Bronchial epithelial cell (primary cell): ENCODE measurements around the gene COL13A1. TPM values are rescaled to one million over a fixed set of nuclear protein-coding genes. Genes with fewer than 3 reads are reported as not detected.

Experiments
- DNase-seq: peaks from one replicate; pipeline ENCODE4 v3.0.0-alpha.2; 2010; ENCODE audit warnings: low read depth
- FAIRE-seq: peaks from 2 replicates; lab custom pipeline; 2011; peaks lifted over from hg19 to GRCh38; lab: Jason Lieb, UNC
- H3K27me3 ChIP-seq: 2 replicates; pipeline ENCODE4 v1.5.1; 2011; ENCODE audit warnings: low read length; ENCODE audit not compliant: control insufficient read depth, insufficient read depth
- H3K36me3 ChIP-seq: 2 replicates; pipeline ENCODE4 v1.5.1; 2011; ENCODE audit warnings: low read length; ENCODE audit not compliant: control insufficient read depth, insufficient read depth
- H3K4me3 ChIP-seq: 2 replicates; pipeline ENCODE4 v1.5.1; 2011; ENCODE audit warnings: mild to moderate bottlenecking, low read depth, low read length, control low read depth
- total RNA-seq: library from RNA; depleted of rRNA; stranded (reverse); fragments of >200 nt; gene quantifications from 2 replicates; pipeline ENCODE4 v1.2.1, GENCODE V29; 2014
- TF ChIP-seq, protein P1 (sequence below): IDR thresholded peaks from 2 replicates; pipeline ENCODE4 v1.5.1; 2011; ENCODE audit warnings: mild to moderate bottlenecking, moderate library complexity, low read length, control low read depth, inconsistent platforms; ENCODE audit not compliant: insufficient read depth, severe bottlenecking

Gene COL13A1
- total RNA-seq, 1 donor from 2014 or later, result under 0.01 TPM

DNA sequence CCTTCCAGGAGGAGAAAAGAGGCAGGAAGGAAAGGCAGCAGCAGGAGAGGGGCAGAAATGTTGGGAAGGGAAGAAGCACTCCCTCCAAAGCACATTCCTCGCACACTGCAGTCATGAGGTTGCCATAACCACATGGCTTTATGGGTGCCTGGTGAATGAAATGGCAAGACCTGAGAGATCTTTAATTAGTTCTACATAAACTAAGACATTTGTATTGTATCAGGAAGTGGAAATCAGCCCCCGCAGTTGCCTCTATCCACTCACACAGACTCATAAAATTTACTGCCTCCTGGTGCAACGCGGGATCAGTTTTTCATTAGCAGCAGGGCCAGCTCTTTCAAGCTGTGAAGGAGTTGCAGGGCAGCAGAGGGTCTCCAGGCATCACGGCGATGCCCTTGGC lies 106.4 kb downstream of the COL13A1 start:
- no peak for DNase-seq
- peaks cover 2% of the 10 kb centered on the region for H3K27me3 ChIP-seq
- TF ChIP-seq, protein P1, sequence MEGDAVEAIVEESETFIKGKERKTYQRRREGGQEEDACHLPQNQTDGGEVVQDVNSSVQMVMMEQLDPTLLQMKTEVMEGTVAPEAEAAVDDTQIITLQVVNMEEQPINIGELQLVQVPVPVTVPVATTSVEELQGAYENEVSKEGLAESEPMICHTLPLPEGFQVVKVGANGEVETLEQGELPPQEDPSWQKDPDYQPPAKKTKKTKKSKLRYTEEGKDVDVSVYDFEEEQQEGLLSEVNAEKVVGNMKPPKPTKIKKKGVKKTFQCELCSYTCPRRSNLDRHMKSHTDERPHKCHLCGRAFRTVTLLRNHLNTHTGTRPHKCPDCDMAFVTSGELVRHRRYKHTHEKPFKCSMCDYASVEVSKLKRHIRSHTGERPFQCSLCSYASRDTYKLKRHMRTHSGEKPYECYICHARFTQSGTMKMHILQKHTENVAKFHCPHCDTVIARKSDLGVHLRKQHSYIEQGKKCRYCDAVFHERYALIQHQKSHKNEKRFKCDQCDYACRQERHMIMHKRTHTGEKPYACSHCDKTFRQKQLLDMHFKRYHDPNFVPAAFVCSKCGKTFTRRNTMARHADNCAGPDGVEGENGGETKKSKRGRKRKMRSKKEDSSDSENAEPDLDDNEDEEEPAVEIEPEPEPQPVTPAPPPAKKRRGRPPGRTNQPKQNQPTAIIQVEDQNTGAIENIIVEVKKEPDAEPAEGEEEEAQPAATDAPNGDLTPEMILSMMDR, result no peak
- H3K36me3 ChIP-seq, result no peaks in the 10 kb centered on the region
- H3K4me3 ChIP-seq, result no peak overlapping the region
- no peak for FAIRE-seq

- TF ChIP-seq, protein P1, result no peak
- FAIRE-seq (no peak), DNase-seq (no peak)
- no peaks in the 10 kb centered on the region for H3K36me3 ChIP-seq
- peaks cover 2% of the 10 kb centered on the region for H3K27me3 ChIP-seq
- H3K4me3 ChIP-seq, result no peak overlapping the region
Measured at GRCh38 chr10:69910561-69910960, 108.9 kb downstream of the COL13A1 start.

- Histone ChIP-seq H3K27me3 (peaks cover 9% of the 10 kb centered on the region), H3K4me3 (no peak overlapping the region), H3K36me3 (no peaks in the 10 kb centered on the region)
- FAIRE-seq (no peak), DNase-seq (no peak)
- TF ChIP-seq, protein P1, result no peak
Measured at GRCh38 chr10:69911613-69912528, 110.2 kb downstream of the COL13A1 start.

DNA sequence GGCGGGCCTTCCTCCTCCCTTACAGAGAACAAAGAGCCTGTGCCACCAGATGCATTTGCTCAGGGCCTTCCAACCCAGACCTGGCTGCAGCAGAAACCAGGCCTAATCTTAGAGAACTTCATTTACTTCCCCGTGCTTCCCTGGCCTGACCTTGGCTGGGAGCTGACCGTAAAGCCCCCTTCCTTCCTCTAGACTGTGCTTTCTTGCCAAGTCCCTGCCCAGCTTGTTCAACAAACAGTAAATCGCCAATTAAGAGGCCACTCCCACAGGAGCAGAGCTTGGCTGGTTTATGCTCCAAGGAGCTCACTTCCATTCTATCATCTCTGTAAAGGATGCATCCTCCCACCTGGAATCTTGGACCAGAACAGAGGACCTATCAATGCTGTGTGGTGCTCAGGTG lies 110.9 kb downstream of the COL13A1 start:
- Histone ChIP-seq H3K4me3 (no peak overlapping the region), H3K36me3 (no peaks in the 10 kb centered on the region), H3K27me3 (peaks cover 11% of the 10 kb centered on the region)
- DNase-seq (no peak), FAIRE-seq (no peak)
- TF ChIP-seq, protein P1, result no peak

- no peak overlapping the region for H3K4me3 ChIP-seq
- DNase-seq, result no peak
- H3K36me3 ChIP-seq, result no peaks in the 10 kb centered on the region
- TF ChIP-seq, protein P1, result no peak
- FAIRE-seq, result no peak
- H3K27me3 ChIP-seq, result peaks cover 13% of the 10 kb centered on the region
Measured at GRCh38 chr10:69913606-69914382, 112.1 kb downstream of the COL13A1 start.
